ENCODE results near the gene PDE7B. TPM values are rescaled to one million over a fixed set of nuclear protein-coding genes. Genes with fewer than 3 reads are reported as not detected.

PDE7B gene
- total and polyA plus RNA-seq, 7 donors = 1.9 to 4.6 (median 2.7) TPM

GRCh38 chr6:135891710-135892109 lies 40.2 kb downstream of the PDE7B start:
- Histone ChIP-seq H3K36me3 (ENCODE audit: insufficient read depth in 1 of 2, low read depth in 1 of 2) (no peaks in the 10 kb centered on the region), H3K4me3 (no peak overlapping the region), H3K4me1 (peaks cover 5% of the 10 kb centered on the region), H3K27ac (no peak overlapping the region), H3K9me3 (no peaks in the 10 kb centered on the region), H3K27me3 (ENCODE audit: insufficient read depth in 3 of 3, low read length in 2 of 3) (no peaks in the 10 kb centered on the region)
- no peak for TF ChIP-seq CTCF (IDR thresholded peaks at IDR 0.05)
- no peak for DNase-seq
- intact Hi-C loops (cut with DNase I) = no loop called here
- no peak for ATAC-seq

- 50 to 65% (median 55%) methylated on average over 8 of the region's 8 CpGs for WGBS, 3 donors
- Histone ChIP-seq H3K27ac (no peak overlapping the region), H3K4me1 (peaks cover 8% of the 10 kb centered on the region), H3K4me3 (no peak overlapping the region), H3K27me3 (ENCODE audit: insufficient read depth in 3 of 3, low read length in 2 of 3) (no peaks in the 10 kb centered on the region), H3K9me3 (no peaks in the 10 kb centered on the region), H3K36me3 (ENCODE audit: insufficient read depth in 1 of 2, low read depth in 1 of 2) (no peaks in the 10 kb centered on the region)
- DNase-seq (no peak), ATAC-seq (no peak)
- TF ChIP-seq CTCF (IDR thresholded peaks at IDR 0.05) = no peak
- intact Hi-C loops (cut with DNase I) = no loop called here
Measured at GRCh38 chr6:135895231-135895911, 43.9 kb downstream of the PDE7B start.

- Histone ChIP-seq H3K27ac (no peak overlapping the region), H3K36me3 (ENCODE audit: insufficient read depth in 1 of 2, low read depth in 1 of 2) (no peaks in the 10 kb centered on the region), H3K4me1 (peaks cover 18% of the 10 kb centered on the region), H3K27me3 (ENCODE audit: insufficient read depth in 3 of 3, low read length in 2 of 3) (no peaks in the 10 kb centered on the region), H3K4me3 (no peak overlapping the region), H3K9me3 (no peaks in the 10 kb centered on the region)
- WGBS, 3 donors = 57 to 100% (median 93%) methylated on average over 1 of the region's 1 CpG
- DNase-seq = no peak
- intact Hi-C loops (cut with DNase I) = no loop called here
- no peak for ATAC-seq
- TF ChIP-seq CTCF (IDR thresholded peaks at IDR 0.05) = no peak
Measured at GRCh38 chr6:135897087-135897486, 45.6 kb downstream of the PDE7B start.

- Histone ChIP-seq H3K27ac (peak overlapping the region; percentile 42), H3K27me3 (ENCODE audit: insufficient read depth in 3 of 3, low read length in 2 of 3) (no peaks in the 10 kb centered on the region), H3K4me3 (peak overlapping the region; percentile 21), H3K9me3 (no peaks in the 10 kb centered on the region), H3K4me1 (peaks cover 21% of the 10 kb centered on the region), H3K36me3 (ENCODE audit: insufficient read depth in 1 of 2, low read depth in 1 of 2) (no peaks in the 10 kb centered on the region)
- ATAC-seq (peak in 2 of 4 donors; percentile 34 to 61), DNase-seq (peak in 1 of 2 donors; percentile 24)
- WGBS, 3 donors = 30 to 36% (median 30%) methylated on average over 6 of the region's 6 CpGs
- intact Hi-C loops (cut with DNase I) = no loop called here
- TF ChIP-seq CTCF (IDR thresholded peaks at IDR 0.05) = no peak
Measured at GRCh38 chr6:135901774-135902524, 50.4 kb downstream of the PDE7B start.

All from psoas muscle (tissue), 8 donors.